DOHH2 (cell line): Measurements from ENCODE around the gene ZNF878.

Experiments
- H3F3A ChIP-seq: fragments of 200-600 bp; sonication (generic), shearing (Covaris generic); 2 replicates; pipeline ENCODE4 v1.6.0; 2016; ENCODE audit warnings: antibody characterized with exemption, mild to moderate bottlenecking; ENCODE audit not compliant: control insufficient read depth, insufficient read depth
- H3K27ac ChIP-seq: fragments of 200-600 bp; sonication (generic); 2 replicates; pipeline ENCODE4 v1.5.1; 2014; ENCODE audit warnings: low read depth, mild to moderate bottlenecking, low read length, moderate library complexity
- H3K27me3 ChIP-seq: fragments of 200-600 bp; sonication (generic); 2 replicates; pipeline ENCODE4 v1.6.1; 2014; ENCODE audit warnings: mild to moderate bottlenecking, low read length, mixed read lengths; ENCODE audit not compliant: control insufficient read depth
- H3K36me3 ChIP-seq: fragments of 200-600 bp; sonication (generic); 2 replicates; pipeline ENCODE4 v1.6.1; 2014; ENCODE audit warnings: mild to moderate bottlenecking, low read length, moderate library complexity, mixed read lengths; ENCODE audit not compliant: control insufficient read depth
- H3K4me1 ChIP-seq: fragments of 200-600 bp; sonication (generic); 2 replicates; pipeline ENCODE4 v1.6.1; 2014; ENCODE audit warnings: mild to moderate bottlenecking, low read length, mixed read lengths; ENCODE audit not compliant: control insufficient read depth
- H3K4me2 ChIP-seq: fragments of 200-600 bp; sonication (generic); 2 replicates; pipeline ENCODE4 v1.6.0; 2014; ENCODE audit warnings: mild to moderate bottlenecking, low read length, moderate library complexity
- H3K4me3 ChIP-seq: fragments of 200-600 bp; sonication (generic); 2 replicates; pipeline ENCODE4 v1.5.1; 2014; ENCODE audit warnings: mild to moderate bottlenecking, low read length, mixed read lengths
- H3K79me2 ChIP-seq: fragments of 200-600 bp; sonication (generic); 2 replicates; pipeline ENCODE4 v1.6.1; 2014; ENCODE audit warnings: mild to moderate bottlenecking, low read length, mixed read lengths; ENCODE audit not compliant: control insufficient read depth
- H3K9me2 ChIP-seq: fragments of 200-600 bp; sonication (generic); replicated peaks from 2 replicates; pipeline ENCODE4 v1.6.1; 2014; ENCODE audit warnings: mild to moderate bottlenecking, low read length, mixed read lengths; ENCODE audit not compliant: control insufficient read depth
- H3K9me3 ChIP-seq: fragments of 200-600 bp; sonication (generic); 2 replicates; pipeline ENCODE4 v1.6.1; 2014; ENCODE audit warnings: antibody characterized with exemption, low read length, mixed read lengths; ENCODE audit not compliant: control insufficient read depth, insufficient read depth
- H4K20me1 ChIP-seq: fragments of 200-600 bp; sonication (generic); 2 replicates; pipeline ENCODE4 v1.6.0; 2014; ENCODE audit warnings: low read depth, mild to moderate bottlenecking, antibody characterized with exemption, low read length, moderate library complexity; ENCODE audit not compliant: control insufficient read depth, insufficient read depth
- EZH2phosphoT487 ChIP-seq: fragments of 200-600 bp; sonication (generic); IDR thresholded peaks from 2 replicates; pipeline ENCODE4 v1.6.1; 2017; ENCODE audit warnings: borderline replicate concordance, mild to moderate bottlenecking, antibody characterized with exemption, low read length, moderate library complexity, mixed read lengths
- TF ChIP-seq, protein P1 (sequence below): fragments of 200-600 bp; sonication (generic); IDR thresholded peaks from one replicate; pipeline ENCODE4 v1.5.1; 2014; ENCODE audit warnings: antibody characterized with exemption, mild to moderate bottlenecking, low read depth, low read length; ENCODE audit not compliant: poor library complexity, severe bottlenecking

The ZNF878 gene

DNA sequence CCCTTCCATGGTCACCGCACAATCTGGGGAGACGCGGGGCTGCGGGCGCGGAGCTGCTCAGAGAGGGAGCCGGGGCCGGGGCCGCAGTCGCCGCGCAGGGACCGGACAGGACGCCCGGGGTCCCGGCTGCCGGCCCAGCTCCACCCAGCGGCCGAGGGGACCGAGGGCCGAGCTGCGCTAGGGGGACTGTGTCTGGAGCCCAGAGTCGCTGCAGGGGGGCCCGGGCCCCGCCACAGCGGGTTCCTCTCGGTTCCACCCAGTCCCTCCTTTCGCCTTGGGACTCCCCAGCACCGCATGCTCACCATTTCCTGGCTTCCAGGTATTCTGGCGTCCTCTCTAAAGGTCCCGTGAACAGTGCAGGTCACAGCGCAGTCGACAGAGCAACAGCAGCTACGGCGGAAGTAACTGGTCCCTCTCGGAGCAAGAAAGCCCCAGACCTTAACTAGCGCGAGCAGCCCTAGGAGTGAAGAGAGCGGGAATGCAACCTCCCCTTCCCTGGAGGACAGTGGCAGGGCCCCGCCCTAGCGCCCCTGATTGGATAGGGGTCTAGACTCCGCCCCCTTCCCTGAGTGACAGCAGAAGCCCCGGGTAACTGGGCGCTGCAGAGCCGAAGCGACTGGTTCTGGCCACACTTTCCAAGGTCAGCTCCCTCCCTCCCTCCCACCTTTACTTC, at the start of gene ZNF878:
Gene ZNF878, minus strand, starts transcription at position 465 of the 673 bp plus-strand sequence. Its CDS starts 160 bp downstream, at position 305.
- Histone ChIP-seq H3K27me3 (peaks cover 7% of the 10 kb centered on the region), H3K4me2 (peak within 1 kb of the TSS; percentile 88), H3K9me3 (no peaks in the 10 kb centered on the region), H3K9me2 (no peaks in the 10 kb centered on the region), H3K4me1 (peaks cover 10% of the 10 kb centered on the region), H3K4me3 (peak within 1 kb of the TSS; percentile 81), H4K20me1 (no peaks in the 10 kb centered on the region), H3K27ac (peak within 1 kb of the TSS; percentile 14; the same call in 1 of the 2 replicates), H3K36me3 (no peaks in the 10 kb centered on the region), H3F3A (no peaks in the 10 kb centered on the region), H3K79me2 (no peaks in the 10 kb centered on the region)
- TF ChIP-seq EZH2phosphoT487: no peak
- TF ChIP-seq, protein P1, sequence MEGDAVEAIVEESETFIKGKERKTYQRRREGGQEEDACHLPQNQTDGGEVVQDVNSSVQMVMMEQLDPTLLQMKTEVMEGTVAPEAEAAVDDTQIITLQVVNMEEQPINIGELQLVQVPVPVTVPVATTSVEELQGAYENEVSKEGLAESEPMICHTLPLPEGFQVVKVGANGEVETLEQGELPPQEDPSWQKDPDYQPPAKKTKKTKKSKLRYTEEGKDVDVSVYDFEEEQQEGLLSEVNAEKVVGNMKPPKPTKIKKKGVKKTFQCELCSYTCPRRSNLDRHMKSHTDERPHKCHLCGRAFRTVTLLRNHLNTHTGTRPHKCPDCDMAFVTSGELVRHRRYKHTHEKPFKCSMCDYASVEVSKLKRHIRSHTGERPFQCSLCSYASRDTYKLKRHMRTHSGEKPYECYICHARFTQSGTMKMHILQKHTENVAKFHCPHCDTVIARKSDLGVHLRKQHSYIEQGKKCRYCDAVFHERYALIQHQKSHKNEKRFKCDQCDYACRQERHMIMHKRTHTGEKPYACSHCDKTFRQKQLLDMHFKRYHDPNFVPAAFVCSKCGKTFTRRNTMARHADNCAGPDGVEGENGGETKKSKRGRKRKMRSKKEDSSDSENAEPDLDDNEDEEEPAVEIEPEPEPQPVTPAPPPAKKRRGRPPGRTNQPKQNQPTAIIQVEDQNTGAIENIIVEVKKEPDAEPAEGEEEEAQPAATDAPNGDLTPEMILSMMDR: peak; percentile 38

GRCh38 chr19:12098040-12098439, 45.3 kb upstream of the ZNF878 start:
- no peaks in the 10 kb centered on the region for H3K27me3 ChIP-seq
- TF ChIP-seq EZH2phosphoT487: no peak
- no peak overlapping the region for H3K27ac ChIP-seq
- H3K9me3 ChIP-seq: no peaks in the 10 kb centered on the region
- no peaks in the 10 kb centered on the region for H3K79me2 ChIP-seq
- H3F3A ChIP-seq: no peaks in the 10 kb centered on the region
- H3K9me2 ChIP-seq: no peaks in the 10 kb centered on the region
- no peaks in the 10 kb centered on the region for H4K20me1 ChIP-seq
- no peak overlapping the region for H3K4me3 ChIP-seq
- H3K4me1 ChIP-seq: no peaks in the 10 kb centered on the region
- no peak overlapping the region for H3K4me2 ChIP-seq
- H3K36me3 ChIP-seq: no peaks in the 10 kb centered on the region

DNA sequence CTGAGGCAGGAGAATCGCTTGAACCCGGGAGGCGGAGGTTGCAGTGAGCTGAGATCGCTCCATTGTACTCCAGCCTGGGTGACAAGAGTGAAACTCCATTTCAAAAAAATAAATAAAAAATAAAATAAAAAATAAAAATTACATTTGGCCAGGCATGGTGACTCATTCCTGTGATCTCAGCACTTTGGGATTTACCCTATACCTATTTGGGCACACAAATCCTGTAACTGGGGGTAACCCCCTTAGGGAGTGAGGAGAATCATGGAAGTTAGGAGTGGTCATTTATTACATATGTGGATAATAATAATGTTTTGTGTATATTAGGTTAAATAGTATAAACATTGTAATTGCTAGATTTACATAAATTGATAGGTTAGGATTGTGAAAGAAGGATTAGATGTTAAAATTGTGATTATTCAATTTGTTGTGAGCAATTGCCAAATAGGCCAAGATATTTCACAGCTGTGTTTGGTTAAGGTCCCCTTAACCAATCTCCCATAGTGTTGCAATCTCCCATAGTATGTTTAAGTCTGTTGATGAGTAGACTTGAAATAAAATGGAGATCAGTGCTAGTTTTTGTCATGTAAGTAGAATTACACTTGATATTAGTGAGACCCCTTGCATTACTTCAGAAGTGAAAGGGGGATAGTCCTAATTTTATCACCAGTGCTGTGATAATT, 42.5 kb upstream of the ZNF878 start:
- no peaks in the 10 kb centered on the region for H3K4me1 ChIP-seq
- H3F3A ChIP-seq: no peaks in the 10 kb centered on the region
- H3K36me3 ChIP-seq: no peaks in the 10 kb centered on the region
- H3K27me3 ChIP-seq: no peaks in the 10 kb centered on the region
- TF ChIP-seq, protein P1: no peak
- TF ChIP-seq EZH2phosphoT487: no peak
- no peaks in the 10 kb centered on the region for H3K9me3 ChIP-seq
- no peak overlapping the region for H3K4me3 ChIP-seq
- H4K20me1 ChIP-seq: no peaks in the 10 kb centered on the region
- no peaks in the 10 kb centered on the region for H3K9me2 ChIP-seq
- no peak overlapping the region for H3K27ac ChIP-seq
- no peaks in the 10 kb centered on the region for H3K79me2 ChIP-seq
- no peak overlapping the region for H3K4me2 ChIP-seq

GRCh38 chr19:12093777-12094176, 41.0 kb upstream of the ZNF878 start:
- TF ChIP-seq, protein P1: no peak
- TF ChIP-seq EZH2phosphoT487: no peak
- H3K4me3 ChIP-seq: no peak overlapping the region
- H3F3A ChIP-seq: no peaks in the 10 kb centered on the region
- H3K36me3 ChIP-seq: no peaks in the 10 kb centered on the region
- H3K4me1 ChIP-seq: no peaks in the 10 kb centered on the region
- H3K79me2 ChIP-seq: no peaks in the 10 kb centered on the region
- H3K4me2 ChIP-seq: no peak overlapping the region
- no peaks in the 10 kb centered on the region for H3K27me3 ChIP-seq
- H4K20me1 ChIP-seq: no peaks in the 10 kb centered on the region
- H3K9me2 ChIP-seq: no peaks in the 10 kb centered on the region
- H3K27ac ChIP-seq: no peak overlapping the region
- H3K9me3 ChIP-seq: no peaks in the 10 kb centered on the region
